ENCODE results near the gene C1QTNF3. TPM values are rescaled to one million over a fixed set of nuclear protein-coding genes. Genes with fewer than 3 reads are reported as not detected.

C1QTNF3 gene
- total and polyA plus RNA-seq, 2 donors (not counting 1 experiment from before 2014, with no cell fraction given): 6.6 to 11.9 TPM

DNA sequence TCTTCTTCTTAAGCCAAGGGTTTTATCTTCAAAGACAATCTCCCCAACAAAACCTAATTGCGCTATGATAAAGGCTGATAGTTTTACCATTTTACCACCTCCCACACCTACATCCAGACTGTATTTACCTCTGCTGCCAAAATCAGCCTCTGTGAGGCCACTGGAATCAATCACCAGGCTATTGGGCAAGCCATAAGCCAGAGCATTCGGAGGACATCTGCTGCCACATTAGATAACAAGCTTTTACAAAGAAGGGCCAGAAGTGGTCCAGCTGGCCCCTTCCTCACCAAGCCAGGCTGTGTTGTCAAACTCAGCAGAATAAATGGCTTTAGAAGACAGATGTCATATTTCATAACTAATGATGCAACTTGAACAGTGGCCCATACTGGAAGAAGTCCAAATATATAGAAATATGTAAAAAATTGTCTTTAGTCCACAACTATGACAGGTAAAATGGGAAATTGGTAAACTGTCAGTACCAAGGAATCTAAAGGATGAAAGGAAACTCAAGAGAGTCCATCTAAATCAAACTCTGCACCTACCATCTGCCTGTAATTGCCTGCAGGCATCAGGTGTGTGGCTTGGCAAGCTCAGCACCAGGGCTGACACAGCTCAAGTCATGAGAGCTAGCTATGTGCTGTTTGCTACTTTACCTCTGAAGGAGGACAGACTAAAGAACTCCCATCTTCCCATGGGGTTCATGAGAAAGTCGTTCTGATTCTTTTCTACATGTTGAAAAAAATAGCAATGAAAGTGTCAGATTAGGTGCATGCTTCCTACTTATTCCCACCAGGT is 74.6 kb downstream of the C1QTNF3 start:
- Histone ChIP-seq H3K27me3 (replicated peaks in 1 of 4; ENCODE audit: control extremely low read depth in 1 of 4, control insufficient read depth in 3 of 4, insufficient read depth in 4 of 4, low read length in 3 of 4) (no peaks in the 10 kb centered on the region), H3K27ac (ENCODE audit: low read length in 2 of 2) (no peak overlapping the region), H3K4me2 (replicated peaks; ENCODE audit: low read depth, low read length, poor library complexity, severe bottlenecking) (no peak overlapping the region), H3K9ac (ENCODE audit: low read length) (no peak overlapping the region), H3K9me3 (ENCODE audit: control extremely low read depth in 1 of 3, control insufficient read depth in 2 of 3, insufficient read depth in 1 of 3, low read length in 2 of 3) (no peaks in the 10 kb centered on the region), H3K4me3 (ENCODE audit: control extremely low read depth in 1 of 5, extremely low read depth in 1 of 5, insufficient read depth in 1 of 5, low read depth in 2 of 5, low read length in 4 of 5) (no peak overlapping the region), H4K20me1 (ENCODE audit: control insufficient read depth, insufficient read depth, low read length, poor library complexity, severe bottlenecking) (no peaks in the 10 kb centered on the region), H3K4me1 (ENCODE audit: control insufficient read depth in 2 of 2, insufficient read depth in 2 of 2, low read length in 2 of 2) (no peaks in the 10 kb centered on the region), H3K36me3 (replicated peaks in 1 of 2; ENCODE audit: control extremely low read depth in 1 of 2, control insufficient read depth in 1 of 2, extremely low read depth in 1 of 2, insufficient read depth in 2 of 2, low read length in 1 of 2) (no peaks in the 10 kb centered on the region), H2AFZ (ENCODE audit: insufficient read depth, low read depth, low read length, poor library complexity, severe bottlenecking) (no peak overlapping the region), H3K79me2 (ENCODE audit: control insufficient read depth, insufficient read depth, low read length) (no peaks in the 10 kb centered on the region)
- POLR2A ChIA-PET: no interaction called here
- no peak for TF ChIP-seq EZH2 (IDR thresholded peaks at IDR 0.05; ENCODE audit: borderline replicate concordance, insufficient read depth, low read depth, low read length, poor library complexity, severe bottlenecking)
- TF ChIP-seq, protein P1, sequence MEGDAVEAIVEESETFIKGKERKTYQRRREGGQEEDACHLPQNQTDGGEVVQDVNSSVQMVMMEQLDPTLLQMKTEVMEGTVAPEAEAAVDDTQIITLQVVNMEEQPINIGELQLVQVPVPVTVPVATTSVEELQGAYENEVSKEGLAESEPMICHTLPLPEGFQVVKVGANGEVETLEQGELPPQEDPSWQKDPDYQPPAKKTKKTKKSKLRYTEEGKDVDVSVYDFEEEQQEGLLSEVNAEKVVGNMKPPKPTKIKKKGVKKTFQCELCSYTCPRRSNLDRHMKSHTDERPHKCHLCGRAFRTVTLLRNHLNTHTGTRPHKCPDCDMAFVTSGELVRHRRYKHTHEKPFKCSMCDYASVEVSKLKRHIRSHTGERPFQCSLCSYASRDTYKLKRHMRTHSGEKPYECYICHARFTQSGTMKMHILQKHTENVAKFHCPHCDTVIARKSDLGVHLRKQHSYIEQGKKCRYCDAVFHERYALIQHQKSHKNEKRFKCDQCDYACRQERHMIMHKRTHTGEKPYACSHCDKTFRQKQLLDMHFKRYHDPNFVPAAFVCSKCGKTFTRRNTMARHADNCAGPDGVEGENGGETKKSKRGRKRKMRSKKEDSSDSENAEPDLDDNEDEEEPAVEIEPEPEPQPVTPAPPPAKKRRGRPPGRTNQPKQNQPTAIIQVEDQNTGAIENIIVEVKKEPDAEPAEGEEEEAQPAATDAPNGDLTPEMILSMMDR (IDR thresholded peaks at IDR 0.05): no peak
- DNase-seq (no peak), ATAC-seq (ENCODE audit: low read depth) (no peak)
- CTCF ChIA-PET: interaction anchor here (0.6 to 3.3 kb wide), 4 partner anchors 13 to 532 kb away, joined by 4 to 22 read pairs (median 6); no protein-coding TSS in a partner anchor
- Mint-ChIP-seq H3K9me3 (ENCODE audit: insufficient read depth) (no peaks in the 10 kb centered on the region), H3K4me1 (no peaks in the 10 kb centered on the region), H3K4me3 (no peak overlapping the region), H3K27ac (no peak overlapping the region), H3K27me3 (peaks cover 3% of the 10 kb centered on the region)
- intact Hi-C loops (cut with micrococcal nuclease): no loop called here
- 100% methylated on average over 2 of the region's 3 CpGs for WGBS (ENCODE audit: insufficient coverage)

Small RNA genes within 50 kb of the gene (small RNA-seq; reads per million reads assigned to genes)
- gene AC139783.1 (ENCODE audit: insufficient read length, low read depth, low replicate concordance): not detected

Other genes starting within 250 kb of the C1QTNF3 start
- not detected in 2 replicates for gene ADAMTS12, start 151.2 kb downstream of the C1QTNF3 start, total RNA-seq
- not detected in 2 replicates for gene ADAMTS12, start 151.2 kb downstream of the C1QTNF3 start, polyA plus RNA-seq
- not detected in 2 replicates for gene RXFP3, start 106.8 kb downstream of the C1QTNF3 start, total RNA-seq
- not detected in 2 replicates for gene RXFP3, start 106.8 kb downstream of the C1QTNF3 start, polyA plus RNA-seq
- 0.39 TPM in 1 of 2 replicates, not detected in the other for gene SLC45A2, start 58.5 kb downstream of the C1QTNF3 start, total RNA-seq
- gene SLC45A2, start 58.5 kb downstream of the C1QTNF3 start, polyA plus RNA-seq: not detected in 2 replicates
- gene AMACR, start 35.2 kb downstream of the C1QTNF3 start, total RNA-seq: 4.4 and 5.8 TPM in 2 replicates
- 1.6 and 2.6 TPM in 2 replicates for gene AMACR, start 35.2 kb downstream of the C1QTNF3 start, polyA plus RNA-seq